Activated CD8-positive, alpha-beta memory T cell treated with anti-CD3 and anti-CD28 coated beads, Interleukin-2, amount 50 U/mL, for 24 hours (primary cell): ENCODE data around the gene LRP1B.

ENCODE experiments used
- DNase-seq: peaks from one replicate; pipeline ENCODE4 v3.0.0-alpha.2; 2020; ENCODE audit errors: extremely low read depth

LRP1B gene

DNA sequence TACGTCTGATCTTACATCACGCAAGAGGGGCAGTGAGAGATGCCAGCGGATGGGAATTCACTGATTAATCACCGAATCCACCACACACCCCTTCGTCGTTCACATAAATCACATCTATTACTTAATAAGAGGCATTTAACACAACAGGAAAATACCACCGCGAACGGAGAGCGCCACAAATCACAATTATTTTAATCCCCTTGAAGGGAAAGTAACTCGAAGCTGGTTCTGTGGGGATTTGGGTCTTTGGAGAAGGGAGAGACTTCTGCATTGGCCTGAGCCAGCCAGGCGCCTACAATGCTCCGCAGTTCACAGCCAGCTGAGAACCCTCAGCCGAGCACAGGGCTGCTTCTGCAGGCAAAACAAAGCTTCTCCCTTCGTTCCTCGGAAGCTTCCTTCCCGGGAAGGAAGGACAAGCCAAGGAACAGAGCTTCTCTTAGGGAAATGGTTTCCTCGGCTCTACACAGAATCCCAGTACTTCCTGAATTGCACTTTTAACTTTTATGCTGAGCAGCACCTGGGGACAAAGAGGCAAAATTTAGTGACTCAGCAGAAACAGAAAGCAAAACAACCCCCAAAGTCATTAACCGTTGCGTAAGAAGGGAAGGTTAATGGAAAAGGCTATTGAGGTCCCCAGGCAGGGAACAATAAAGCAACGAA is at the start of gene LRP1B:
LRP1B (minus strand) TSS at position 7 of the 660 bp plus-strand sequence. CDS start 287 bp downstream, outside the sequence.
- no peak for DNase-seq

DNA sequence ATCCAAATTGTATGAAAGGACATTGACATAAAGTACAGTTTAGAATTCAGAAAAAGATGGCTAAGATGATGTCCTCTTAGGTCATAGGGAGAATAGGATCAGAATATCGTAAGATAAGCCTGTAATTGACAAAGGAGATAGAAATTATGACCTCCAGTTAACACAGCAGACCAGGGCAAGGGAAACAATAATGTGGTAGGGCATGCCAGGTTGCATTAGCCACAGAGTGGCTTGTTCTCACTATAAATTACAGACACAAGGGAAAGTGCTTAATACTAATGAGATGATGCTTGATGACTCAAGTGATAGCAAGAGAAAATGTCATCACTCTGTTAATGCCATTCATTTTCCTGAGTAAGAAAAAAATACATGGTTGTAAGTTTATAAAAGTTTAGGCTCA is 48.9 kb upstream of the LRP1B start:
- no peak for DNase-seq

DNA sequence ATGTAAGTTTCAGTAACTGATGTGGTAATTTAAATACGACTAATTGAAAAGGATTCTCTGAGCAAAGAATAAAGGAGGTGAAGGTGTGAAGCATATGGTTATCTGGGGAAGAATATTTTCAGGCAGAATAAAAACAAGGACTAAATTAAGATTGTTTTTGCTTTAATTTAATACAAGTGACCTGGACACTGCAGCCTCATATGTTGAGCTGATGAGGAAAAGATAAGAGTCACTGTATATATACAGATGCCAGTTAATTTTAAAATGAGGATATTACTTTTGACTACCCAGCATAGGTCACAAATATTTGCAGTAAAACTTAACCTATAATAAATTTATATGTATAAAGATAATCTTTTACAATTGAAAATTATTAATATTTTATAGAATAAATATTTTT is 47.8 kb upstream of the LRP1B start:
- no peak for DNase-seq

DNA sequence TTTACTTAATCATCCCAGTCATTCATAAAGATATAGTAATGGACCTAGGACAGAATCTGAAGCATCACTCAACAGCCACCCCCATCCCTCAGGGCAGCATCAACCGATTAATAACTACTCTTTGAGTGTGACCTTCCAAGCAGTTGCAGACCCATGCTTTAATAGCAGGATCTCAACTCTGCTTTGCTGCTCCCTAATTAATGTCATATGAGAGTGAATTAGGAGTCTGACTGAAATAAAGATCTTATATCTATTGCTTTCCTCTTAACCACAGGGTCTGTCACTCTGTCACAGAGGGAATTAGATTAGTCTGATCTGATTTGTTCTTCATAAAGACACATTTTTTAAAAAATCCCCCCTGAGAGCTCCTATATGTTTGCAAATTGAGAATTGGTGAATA is 46.1 kb upstream of the LRP1B start:
- no peak for DNase-seq

DNA sequence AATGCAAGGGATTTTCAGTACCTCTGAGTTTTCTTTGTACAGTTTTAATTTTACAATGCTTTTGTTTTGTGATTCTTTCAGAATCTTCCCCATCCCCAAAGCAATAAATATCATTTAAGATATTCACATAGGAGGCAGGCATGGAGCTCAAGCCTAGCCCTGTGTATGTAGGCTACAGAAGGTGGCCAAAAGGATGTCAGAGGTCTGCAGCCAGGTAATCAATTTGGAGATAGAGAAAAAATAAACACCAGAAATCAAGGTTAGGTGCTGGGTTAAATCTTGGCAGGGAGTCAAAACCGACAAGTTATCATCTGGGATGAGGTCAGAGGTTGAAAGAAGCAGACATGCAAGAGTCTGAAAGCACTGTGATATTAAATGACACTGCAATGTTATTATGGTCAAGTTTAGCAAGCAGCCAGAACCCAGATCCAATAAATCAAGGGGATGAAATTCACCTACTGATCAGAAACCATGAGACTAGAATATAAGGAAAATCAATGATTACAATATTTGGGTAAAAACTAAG is 45.1 kb upstream of the LRP1B start:
- DNase-seq, result no peak

DNA sequence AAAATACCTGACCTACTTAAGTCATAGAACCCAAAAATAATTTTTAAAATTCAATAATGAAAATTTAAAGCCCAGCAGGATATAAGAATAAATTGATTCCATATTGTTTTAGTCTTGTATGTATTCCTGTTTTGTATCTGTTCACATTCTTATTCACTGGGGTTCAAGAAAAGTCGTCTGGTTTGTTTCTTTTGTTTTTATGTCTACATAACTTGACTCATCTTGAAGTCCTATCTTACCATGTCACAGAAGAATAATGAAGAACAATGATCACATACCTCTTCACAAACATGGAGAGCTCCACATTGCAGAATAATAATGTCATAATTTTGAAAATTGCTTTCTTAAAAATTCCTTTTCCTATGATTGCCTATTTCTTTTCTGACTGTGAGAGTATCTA is 43.4 kb upstream of the LRP1B start:
- DNase-seq, result no peak

DNA sequence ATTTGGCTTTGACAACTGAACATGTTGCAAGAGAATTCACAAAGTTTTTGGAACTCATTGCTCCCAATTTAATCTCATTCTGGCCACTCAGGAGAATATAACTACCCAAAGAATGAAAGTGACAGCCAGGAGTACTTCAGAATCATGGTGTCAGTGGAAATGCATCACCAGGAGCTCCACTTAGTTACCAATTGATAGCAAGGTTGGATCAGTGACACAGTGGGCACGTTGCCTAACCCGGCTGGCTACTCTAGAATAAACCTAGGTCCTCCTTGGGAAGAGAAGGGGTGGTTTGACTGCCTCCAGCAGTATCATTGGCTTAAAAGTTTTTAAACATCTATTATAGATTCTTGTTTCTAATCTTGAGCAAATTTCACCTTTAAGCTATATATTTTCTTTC is 40.0 kb upstream of the LRP1B start:
- no peak for DNase-seq

DNA sequence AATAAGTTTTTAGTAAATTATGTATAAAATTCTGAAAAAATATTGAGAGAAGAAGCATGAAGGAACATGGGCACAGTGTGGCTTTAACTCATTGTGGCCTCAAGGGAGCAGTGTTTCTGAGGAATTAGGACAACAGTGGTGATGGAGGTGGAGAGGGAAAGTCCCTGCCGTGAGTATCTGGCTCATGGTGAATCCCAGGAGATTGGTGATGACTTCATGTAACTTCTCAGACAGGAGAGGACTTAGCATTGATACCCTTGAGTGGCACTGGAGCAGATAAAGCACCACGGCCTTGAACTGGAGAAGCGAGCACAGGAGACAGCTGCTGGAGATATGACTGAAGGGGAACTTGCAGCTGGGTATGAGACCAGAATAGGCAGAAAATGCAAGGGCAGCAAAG is 35.0 kb upstream of the LRP1B start:
- no peak for DNase-seq

DNA sequence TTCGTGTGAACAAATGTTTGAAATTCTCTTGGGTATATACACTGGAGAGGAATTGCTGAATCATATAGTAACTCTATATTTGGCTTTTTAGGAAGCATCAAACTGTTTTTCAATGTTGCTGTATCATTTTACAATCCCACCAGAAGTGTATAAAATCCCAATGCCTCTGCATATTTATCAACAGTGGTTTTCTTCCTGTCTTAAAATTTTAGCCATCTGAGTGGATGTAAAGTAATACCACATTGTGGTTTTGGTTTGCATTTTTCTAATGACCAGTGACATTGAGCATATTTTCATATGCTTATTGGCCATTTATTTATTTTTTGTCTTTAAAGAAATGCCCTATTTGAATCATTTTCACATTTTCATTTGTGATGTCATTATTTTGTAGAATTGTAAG is 22.8 kb upstream of the LRP1B start:
- DNase-seq, result no peak

DNA sequence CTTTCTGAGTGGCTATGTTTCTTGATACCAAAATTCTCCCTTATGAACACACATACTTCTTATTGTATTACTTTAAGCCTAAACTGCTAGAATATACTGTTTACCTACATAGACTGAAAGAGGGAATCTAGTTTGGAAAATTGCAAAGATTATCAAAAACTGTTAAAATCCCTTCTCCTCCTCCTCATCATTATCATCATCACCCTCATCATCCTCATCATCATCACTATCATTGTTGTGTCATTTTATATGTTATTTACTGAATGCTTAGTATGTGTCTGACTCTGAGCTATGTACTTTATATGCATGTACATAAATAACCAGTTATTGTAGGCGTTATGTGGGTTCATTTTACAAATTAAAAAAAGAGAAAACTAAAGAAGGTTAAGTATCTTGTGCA is 19.6 kb upstream of the LRP1B start:
- no peak for DNase-seq

DNA sequence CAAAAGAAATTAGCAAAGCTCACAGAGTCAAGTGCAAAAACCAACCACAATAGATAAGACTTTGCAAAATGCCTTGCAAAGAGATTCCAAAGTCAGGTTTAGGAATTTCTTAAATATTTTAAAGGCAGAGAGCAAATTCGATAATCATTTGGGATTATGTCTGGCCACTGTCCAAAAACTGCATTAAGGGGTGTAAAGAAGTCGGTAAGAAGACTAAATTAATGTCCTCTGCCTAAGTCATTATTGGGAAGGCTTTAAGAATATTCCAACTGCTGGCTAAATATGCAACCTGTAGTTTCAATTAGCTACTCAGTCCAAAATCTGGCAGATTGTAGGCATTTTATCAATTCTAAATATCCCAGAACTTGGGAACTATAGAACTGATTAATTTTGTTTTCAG is 13.7 kb upstream of the LRP1B start:
- DNase-seq, result no peak

DNA sequence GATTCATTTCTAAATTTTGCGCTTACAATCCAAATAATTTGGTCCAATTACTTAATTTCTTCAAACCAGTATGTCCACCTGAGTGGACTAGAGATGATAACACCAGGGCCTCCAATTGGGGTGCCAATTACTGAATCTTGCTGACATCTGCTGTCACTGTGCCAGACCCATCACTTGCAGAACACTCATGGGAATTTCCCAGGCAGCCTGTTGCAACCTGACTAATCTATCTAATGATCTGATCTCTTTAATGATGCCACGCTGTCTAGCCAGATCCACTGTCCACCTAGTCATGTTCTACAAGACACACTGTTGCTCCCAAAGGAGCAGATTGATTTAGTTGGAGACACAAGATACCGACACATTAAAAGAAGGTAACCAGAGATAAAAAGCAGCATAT is 11.8 kb upstream of the LRP1B start:
- DNase-seq, result no peak

DNA sequence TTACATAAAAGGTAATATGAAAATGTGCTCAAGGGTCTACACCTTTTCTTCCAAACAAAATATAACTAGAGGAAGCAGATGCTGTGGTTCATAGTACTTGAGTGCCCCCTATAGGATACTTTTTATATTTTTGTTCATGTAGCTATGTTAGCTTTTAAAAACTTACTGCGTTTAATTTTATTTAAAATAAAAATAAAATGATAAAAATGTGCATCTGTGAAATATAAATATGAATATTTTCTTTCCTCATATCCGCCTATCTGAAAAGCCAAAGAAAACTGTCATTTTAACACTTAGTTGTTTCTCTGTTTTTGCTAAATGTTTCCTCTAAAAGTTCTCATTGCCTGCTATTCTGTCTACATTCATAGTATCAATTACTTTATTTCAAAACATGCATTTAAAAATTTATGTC is 9.6 kb upstream of the LRP1B start:
- no peak for DNase-seq

DNA sequence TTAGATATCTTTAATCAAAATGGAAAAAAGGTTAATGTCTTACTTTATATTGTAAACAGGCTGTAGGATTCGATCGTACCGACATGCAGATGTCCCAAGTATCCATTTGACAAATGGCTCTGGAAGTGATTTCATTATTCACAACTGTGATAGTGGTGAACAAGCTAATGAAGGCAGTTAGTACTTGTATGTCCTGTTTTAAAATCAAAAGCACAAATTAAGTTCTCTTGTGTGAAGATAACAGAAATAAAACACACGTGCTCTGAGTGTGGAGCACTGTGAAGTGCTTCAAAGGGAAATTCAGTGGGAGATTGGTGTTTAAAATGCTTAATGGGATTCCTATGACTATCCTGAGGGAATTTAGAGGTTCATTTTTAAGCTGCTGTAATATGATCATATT is 8.6 kb upstream of the LRP1B start:
- DNase-seq, result no peak

DNA sequence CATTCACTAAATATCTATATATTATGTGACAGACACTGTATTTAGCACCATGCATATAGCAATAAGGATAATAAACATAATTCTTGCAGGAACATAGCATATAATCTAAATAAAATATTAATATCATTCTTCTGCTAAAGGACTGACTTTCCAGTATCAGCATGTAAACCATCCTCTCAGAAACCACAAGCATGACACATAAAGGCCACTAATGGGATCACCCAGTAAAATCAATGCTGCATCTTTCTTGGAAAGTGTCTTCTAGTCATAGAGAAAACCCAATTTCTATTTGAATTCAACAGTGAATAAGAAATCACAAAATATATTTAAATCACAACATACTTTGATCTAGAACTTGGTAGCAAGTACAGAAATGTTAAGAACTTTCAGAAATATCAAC is 5.8 kb upstream of the LRP1B start:
- DNase-seq, result no peak

DNA sequence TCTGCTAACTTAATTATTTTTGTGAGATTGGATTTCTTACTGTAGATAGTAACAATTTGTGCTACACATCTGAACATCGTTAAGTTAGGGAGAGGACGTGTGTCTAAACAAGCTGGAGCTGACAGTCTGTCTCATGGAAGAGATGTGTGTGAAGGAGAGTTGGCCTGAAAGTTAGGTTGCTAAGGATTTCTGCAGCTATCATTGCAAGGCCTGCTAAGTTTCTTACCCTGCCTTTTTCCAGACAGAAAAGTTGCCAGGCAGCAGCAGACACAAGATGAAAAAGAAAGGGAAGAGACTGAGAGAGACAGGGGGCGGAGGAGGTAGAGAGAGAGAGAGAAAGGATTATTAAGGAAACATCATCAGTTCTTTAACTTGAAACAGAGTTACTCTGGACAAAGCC is 4.1 kb upstream of the LRP1B start:
- DNase-seq, result no peak

DNA sequence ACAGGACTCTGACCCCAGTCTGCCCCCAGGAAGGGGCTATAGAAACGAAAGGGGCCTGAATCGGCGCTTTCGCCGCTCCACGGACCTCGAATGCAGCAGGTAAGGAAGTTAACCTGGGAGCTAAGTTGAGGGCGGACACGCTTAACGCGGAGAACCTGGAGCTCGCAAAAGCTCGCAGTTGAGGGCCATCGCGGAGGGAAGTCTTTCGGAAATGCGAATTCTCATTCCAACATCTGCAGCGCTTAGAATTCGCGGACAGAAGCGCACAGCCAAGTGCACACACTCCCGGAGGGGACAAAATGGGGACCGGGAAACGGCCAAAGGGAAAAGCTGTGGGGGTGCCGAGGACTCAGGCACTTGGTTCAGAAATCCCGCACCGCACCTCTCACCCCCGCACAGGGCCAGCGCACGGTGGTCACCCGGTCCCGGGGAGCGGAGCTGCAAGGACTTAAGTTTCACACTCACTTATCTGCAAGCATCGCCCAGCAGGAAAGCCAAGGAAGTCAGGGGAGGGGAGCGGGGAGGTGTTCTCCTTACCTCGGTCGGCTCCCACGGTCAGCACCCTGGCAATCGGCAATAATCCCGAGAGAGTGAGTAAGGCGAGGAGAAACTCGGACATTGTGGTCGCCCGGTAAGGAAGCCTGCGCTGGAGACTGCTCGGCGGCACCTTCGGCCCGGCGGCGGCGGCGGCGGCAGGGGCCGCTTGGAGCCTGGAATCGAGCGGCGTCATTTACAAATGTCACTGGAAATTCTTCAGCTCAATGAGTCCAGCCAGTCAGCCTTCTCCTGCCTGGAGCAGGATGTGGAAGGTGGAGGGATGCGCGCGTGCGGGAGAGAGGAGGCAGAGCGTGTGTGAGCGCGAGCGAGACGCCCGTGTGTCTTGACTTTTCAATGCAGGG is 456 bp downstream of the LRP1B start:
- no peak for DNase-seq

DNA sequence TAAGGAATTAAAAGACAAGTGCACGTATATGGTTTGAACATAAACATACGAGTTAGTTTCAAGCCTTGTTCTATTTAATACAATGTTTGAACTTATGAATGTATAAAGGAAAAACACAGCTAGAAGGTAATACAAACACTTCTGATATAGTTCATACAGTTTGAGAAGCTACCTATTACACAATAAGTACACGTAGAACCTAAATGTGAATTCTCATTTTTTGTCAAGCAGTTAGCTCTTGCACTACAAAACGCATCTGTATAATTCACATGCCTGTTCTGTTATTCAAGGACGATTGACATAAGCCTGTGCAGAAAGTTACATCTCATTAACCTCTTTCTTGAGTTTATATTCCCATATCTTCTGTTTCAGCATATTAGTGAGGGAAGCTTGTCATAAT is 2.7 kb downstream of the LRP1B start:
- no peak for DNase-seq

DNA sequence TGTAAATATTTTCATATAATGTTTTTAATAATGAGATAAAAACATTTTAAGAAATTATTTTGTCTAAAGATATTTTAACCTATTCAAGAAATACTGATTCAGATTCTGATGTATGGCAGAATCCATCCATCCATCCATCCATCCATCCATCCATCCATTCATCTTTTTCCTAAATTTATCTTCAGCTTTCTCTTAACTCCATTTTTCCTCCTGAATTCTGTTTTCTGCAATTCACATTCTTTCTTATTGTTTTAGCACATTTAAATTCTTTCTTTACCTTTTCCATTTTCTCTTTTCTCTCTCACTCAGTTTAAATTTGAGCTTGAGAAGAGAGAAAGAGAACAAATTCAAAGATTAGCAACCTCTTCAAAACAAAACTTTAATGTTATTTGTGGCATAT is 3.6 kb downstream of the LRP1B start:
- no peak for DNase-seq

DNA sequence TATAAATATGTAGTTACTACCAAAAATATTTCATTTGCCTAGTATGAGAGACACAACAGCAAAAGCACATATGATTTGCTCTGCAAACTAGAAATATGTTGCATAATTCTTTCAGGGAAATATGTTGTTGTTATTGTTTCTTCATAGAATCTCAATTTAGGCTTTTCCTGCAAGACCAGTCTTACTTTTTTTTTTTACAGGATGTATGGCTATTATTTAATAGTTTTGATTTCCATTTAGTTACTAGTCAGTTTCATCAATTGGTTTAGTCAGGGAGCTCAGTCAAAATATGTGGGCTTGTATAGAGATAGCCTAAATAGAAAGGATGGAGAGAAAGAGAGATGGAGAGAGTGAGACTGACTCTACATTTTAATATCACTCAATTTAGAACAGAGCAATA is 6.1 kb downstream of the LRP1B start:
- no peak for DNase-seq

DNA sequence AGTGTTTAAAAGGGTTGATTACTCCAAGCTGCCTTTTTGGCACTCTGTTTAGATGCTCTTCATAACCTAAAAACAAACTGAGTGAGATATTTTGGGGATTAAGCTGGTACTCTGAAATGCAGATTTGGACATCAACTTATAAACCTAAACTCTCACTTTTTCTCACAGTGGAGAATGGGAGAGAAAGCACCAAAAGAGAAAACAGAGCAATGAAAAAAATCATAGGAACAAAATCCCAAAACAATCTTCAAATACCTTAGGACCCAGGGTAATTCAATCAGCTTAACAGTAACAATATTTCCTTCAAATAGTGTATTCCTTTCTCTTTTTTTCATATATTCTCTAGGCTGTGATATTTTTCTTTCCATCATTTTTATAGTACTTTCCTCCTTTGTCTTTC is 11.5 kb downstream of the LRP1B start:
- DNase-seq, result no peak

DNA sequence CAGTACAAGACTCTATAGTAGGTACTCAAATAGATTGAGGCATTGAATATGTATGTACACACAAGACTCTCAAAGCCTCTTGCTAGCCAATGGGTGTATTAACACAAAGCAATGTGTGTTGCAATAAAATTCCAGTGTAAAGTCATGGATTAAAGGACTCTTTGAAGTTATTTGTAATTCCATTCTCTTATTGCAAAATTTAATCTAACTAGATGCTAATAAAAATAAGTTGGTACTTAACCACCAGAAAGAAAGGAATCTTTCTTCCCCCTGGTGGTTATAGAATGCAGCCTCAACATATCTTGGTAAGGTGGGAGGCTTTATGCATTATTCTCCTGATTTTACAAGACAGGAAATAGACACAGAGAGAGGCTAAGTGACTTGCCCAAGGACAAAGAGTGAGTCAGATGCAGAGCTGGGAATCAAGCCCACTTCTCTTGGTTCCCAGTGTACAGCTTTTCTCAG is 18.0 kb downstream of the LRP1B start:
- no peak for DNase-seq

DNA sequence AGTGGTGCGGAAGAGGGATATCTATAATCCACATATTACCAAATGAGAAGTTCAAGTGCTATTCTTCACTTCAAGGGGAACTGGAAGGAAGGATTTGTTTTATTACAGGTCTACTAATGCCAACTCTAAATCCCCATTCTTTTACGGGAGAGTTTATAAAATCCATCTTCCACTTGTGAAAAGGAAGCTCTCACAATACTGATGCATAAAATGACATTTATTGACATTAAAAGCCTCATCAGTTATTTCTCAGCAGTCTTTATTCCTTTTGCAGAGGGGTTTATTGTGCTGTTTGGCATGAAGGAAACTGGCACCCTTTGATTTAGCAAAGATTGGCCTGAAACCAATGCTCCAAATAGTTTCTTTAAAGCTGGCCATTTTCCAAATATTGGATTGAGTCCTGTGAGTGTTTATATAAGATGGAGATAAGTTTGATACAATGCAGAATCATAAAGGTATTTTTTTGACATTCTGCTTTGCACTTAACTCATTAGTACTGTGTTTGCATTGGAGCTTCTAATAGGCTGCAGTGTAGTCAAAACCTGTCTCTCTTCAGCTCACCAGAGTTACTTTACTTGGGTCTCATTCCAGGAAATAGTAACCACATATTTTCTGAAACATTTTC is 26.6 kb downstream of the LRP1B start:
- DNase-seq, result no peak
